Eye (tissue), 1 donor: ENCODE data around the gene RNASEH2A.

Source experiments
- DNase-seq: peaks from one replicate; pipeline ENCODE4 v3.0.0-alpha.2; 2015

RNASEH2A gene

DNA sequence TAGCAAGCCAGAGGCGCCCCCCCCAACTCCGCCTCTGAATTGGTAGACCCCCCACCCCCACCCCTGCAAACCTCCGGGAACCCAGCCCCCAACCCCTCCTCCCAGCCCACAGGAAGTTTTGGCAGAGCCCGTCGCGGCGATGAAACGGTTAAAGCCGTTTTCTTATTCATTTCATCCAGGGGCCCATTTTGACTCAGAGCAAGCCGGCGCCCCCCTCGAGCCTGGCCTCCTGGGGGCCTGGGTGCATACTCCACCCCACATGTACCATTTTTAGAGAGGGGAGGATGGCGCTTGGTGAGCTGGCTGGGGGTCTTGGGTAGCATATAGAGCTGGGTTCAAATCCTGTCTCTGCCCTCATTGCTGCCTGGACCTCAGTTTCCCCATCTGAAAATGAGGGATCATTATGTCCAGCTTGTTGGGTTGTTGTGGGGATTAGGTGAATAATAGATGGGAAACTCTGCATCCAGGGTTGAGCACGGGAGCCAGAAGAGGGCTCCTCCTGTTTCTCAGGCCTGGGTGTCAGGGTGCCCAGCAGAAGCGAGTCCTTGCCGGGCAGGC, 23.0 kb upstream of the RNASEH2A start:
- no peak for DNase-seq

DNA sequence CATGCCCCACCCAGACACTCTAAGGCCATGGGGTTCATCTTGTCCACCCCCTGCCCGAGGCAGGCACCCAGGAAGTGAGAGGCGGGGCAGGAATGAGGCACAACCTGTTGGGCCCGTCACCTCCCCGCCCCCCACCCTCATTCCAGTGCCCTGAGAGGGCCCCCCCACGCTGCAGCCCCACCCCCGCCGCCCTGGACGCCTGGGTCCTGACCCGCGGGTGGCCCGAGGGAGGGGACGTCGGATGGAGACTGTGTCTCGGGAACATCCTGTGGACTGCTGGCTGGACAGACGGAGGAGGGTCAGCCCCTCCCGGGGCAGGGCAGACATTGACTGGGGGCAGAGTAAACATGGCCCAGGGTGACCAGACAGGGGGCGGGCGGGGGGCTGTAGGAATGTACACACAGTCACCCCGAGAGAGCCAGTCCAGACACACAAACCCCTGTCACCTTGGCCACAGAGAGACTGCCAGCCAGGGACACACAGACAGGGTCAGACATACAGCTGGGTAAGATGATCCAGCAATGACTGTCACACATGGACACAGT, 22.5 kb upstream of the RNASEH2A start:
- DNase-seq, result no peak

DNA sequence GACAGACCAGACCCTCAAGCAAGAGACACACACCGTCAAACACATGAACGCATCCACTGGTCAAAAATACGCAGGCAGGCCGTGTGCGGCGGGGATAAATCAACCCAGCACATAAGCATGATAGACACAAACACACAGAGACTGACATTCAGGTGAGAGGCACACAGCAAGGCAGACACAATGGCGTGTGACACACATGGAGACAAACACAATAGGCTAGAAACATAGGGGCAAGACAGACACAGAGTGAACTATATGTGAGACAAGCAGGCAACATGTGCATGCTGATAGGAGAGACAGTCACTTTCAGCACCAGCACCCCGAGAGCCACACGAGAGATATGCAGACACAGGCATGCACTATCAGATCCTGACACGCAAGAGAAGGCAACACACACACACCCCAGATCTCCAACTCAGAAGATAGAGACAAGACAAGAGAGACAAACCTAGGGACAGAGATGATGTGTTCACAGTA, 22.0 kb upstream of the RNASEH2A start:
- DNase-seq, result peak; percentile 36

DNA sequence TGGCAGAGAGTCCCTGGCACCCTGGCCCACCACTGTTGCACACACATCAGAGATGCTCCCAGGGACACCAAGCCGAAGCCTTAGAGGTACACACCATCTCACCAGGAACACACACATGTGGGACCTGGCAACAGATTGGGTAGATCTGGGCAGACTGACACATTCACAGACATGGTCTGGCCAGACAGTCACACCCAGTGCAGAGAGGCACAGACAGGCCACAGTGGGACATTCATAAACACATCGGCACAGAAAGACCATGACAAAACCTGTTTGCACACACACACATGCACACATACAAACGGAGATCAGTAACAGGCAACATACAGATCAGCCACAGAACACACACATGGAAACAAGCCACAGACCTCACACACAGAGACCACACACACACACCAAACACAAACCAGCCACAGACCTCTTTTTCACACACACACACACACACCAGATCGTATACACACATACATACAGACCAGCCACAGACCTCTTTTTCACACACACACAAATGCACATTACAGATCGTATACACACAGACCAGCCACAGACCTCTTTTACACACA, 21.4 kb upstream of the RNASEH2A start:
- peak; percentile 61 for DNase-seq

DNA sequence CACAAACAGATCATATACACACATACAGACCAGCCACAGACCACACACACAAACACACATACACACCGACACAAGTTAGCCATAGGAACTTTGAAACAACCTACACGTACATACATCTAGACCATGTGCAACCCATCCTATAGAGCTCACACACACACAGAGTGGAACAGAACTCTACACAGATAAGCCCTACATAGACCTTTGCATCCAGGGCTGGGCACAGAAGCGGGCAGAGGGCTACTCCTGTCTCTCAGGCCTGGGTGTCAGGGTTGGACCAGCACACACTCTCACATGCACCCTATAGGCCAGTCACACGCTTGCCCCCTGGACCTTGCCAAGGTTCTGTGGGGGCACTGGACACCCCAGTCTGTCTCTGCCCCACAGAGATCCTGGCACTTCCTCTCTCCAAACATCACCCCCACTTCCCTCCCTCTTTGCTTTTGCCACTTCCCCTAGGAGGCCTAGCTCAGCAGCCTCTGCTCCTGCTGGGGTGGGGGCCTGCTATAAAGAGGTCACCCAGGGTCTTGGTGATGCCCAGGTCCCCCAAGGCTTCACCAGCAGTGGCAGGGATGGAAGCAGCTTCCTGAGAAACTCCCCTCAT, 20.9 kb upstream of the RNASEH2A start:
- no peak for DNase-seq

DNA sequence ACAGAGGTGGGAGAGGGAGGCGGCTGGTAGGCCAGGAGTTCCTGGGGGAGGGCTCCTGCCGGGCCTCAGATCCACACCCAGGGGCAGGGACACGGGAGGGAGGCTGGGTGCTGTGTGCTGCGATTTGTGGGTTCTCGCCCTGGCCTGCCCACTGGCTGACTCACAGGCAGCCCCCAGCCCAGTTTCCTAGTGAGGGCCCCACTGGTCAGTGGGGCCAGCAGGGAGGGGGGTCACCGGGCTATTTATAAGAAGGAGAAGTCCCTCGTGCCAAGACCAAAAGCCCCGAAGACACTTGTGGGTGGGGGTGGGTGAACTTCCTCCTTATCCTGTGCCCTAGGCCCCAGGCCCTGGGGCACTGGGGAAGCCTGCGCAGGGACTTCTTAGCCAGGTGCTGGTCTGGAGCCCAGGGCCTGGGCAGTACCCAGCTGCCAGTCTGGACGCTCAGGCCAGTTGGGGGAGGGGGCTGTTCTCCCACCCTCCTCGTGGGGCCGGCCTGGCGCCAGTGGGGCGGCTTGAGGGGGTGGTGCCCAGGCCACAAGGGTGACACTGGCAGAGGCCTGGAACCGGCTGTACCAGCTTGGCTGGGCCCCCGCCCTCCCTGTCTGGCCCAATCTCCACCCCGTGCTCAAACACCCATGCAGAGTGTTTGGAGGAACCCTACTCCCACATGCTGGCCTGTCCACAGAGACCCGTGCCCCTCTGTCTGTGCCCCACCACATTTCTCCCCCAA, 20.1 kb upstream of the RNASEH2A start:
- DNase-seq, result no peak

DNA sequence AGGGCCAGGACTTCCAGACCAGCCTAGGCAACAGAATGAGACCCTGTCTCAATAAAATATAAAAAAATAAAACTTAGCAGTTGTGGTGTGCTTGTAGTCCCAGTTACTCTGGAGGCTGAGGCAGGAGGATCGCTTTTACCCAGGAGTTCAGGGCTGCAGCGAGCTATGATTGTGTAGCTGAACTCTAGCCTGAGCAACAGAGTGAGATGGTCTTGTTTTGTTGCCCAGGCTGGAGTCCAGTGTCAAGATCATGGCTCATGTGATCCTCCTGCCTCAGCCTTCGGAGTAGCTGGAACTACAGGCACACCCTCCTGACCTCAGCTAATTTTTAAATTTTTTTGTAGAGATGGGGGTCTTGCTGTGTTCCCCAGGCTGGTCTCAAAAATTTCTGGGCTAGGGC, 19.4 kb upstream of the RNASEH2A start:
- no peak for DNase-seq

DNA sequence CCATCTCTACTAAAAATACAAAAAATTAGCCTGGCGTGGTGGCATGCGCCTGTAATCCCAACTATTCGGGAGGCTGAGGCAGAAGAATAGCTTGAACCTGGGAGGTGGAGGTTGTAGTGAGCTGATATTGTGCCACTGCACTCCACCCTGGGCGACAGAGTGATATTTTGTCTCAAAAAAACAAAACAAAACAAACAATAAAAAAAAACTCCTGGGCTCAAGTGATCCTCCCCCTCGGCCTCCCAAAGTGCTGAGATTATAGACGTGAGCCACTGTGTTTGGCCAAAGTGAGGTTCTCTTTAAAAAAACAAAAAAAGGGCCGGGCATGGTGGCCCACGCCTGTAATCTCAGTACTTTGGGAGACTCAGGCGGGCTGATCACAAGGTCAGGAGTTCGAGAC, 18.9 kb upstream of the RNASEH2A start:
- DNase-seq, result no peak

DNA sequence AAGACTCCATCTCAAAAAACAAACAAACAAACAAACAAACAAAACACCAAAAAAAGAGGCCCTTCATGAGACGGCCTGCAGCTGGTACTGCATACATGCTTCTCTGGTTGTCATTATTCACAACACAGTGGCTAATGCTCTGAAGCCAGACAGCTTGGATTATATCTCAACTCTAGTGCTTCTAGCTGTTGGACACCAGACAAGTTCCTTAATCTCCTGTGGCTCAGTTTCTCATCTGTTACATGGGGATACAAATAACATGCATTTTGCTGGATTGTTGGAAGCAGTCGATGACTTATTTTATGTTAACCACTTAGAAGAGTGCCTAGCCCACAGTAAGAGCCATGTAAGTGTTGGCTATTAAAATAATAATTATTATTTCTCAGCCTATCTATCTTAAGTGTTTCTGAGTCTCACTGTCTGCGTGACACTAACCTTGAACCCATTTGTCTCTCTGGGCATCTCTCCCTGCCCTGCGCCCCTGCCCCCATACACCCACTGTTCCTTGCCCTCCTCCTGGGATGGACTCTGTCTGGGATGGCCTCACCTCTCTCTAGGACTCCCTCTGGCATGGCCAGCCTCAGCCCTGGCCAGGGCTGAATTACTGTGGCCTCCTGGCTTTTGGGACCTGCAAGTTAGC, 18.2 kb upstream of the RNASEH2A start:
- DNase-seq, result peak; percentile 47

DNA sequence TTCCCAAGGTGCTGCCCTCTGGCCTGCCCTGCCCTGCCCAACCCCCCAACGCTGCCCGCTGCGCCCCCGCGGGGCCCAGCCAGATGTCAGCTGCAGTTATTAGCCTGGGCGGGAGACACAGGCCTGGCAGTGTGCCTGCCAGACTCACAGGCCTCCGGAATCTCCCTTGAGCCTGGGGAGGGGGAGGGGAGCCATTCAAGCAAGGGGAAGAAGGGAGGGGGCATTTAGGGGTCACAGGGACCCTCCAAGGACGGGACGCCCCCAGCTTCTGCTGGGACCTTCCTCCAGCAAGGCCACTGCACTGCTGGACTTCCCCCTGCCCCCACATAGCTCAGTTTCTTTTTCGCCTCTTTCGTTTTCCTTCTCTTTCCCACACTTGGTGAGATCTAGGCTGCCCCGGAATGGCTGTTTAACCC, 17.7 kb upstream of the RNASEH2A start:
- peak; percentile 86 for DNase-seq

DNA sequence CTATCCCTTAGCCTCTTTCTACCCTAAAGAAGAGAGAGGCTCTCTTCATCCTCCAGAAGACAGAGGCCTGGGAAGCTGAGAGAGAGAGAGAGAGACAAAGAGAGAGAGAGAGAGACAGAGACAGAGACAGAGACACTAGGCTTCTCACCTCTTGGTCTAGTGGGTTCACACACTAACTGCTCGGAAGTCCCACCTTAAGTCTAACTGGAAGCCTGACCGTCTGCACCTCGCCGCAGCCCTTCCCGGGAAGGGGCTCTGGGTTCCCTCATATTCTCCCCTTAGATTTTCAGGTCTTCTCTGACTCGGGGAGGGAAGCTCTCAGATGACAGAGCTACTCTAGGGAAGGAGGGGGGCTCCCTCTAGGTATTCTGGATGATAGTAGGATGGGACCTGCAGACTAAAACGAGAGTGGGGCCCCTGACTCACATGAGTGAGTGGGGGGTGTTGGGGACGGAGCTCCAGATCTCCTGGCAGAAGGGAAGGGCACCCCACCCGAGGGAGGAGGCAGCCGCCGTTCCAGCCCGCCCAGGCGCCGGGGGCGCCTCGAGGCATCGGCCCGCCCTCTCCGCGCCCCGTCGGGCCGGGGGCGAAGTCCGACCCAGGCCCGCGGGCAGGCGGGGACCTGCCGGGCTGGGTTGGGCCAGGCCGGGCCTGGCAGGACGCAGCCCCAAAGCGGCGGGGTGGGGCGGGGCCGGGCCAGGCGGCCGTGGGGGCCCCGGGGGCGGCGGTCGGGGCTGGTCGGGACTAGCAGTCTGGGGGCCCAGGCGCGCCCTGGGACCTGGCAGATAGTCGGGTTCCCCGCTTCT, 17.1 kb upstream of the RNASEH2A start:
- DNase-seq, result peak; percentile 70

DNA sequence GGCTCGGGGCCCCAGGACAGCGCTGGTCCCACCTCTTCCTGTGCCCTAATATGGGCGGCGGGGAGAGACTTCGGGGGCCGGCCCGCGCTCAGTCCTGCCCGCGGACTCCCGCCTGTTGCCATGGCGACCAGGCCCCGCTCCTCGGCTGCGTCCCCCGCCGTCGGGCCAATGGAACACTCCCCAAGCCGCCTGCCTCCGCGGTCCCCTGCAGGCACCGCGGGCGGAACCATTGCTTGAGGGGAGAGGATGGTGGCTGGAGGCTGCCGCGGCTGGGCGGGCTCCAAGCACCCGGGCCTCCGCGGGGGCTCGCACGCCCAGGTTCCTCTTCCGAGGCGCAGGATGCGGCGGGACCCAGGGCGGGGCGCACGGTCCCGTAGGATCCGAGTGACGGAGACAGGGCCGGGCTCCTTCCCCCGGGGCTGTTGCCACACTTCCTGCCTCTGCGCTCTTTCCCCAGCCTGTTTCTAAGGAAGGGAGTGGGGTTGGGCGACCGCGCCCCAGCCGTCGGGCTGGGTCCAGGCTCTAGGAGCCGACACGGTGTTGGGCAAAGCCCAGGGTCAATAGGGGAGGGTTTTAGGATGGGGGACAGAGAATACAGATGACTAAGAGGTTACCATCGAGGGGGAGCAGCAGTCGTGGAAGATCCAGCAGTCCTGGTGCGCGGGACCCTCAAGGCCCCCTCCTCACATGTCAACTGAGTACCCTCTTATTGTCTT, 16.3 kb upstream of the RNASEH2A start:
- peak; percentile 97 for DNase-seq

DNA sequence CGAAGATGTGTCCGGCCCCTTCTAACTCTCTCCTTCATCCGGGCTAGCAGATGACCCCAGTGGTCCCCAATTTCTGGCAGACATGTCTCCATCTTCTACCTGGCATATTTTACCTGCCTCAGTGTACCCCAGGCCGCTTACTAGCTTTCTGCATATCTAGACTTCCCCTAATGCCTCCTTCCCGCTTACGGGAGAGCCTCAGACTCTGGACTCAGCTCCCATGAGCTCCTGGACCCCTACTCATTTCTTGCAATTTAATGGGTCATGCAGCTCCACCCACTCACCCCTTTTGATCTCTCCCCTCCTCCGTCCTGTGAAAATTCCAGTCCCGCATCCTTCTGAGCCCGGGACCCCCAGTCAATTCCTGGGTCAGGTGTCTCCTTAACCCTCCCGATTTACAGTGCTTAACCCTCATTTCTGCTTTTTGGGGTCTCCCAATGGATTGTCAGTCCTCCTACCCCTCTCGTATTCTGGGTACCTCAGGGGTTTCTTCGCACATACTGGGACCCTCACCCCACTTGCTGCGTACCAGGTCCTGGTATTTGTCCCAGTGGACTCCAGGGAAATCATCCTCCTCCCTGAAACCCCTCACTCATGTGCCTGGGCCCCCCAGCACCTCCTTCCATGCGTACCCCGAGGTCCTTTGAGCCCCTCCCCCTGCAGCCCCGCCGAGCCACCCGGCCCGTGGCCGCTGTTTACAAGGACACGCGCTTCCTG, 15.6 kb upstream of the RNASEH2A start:
- peak; percentile 65 for DNase-seq

DNA sequence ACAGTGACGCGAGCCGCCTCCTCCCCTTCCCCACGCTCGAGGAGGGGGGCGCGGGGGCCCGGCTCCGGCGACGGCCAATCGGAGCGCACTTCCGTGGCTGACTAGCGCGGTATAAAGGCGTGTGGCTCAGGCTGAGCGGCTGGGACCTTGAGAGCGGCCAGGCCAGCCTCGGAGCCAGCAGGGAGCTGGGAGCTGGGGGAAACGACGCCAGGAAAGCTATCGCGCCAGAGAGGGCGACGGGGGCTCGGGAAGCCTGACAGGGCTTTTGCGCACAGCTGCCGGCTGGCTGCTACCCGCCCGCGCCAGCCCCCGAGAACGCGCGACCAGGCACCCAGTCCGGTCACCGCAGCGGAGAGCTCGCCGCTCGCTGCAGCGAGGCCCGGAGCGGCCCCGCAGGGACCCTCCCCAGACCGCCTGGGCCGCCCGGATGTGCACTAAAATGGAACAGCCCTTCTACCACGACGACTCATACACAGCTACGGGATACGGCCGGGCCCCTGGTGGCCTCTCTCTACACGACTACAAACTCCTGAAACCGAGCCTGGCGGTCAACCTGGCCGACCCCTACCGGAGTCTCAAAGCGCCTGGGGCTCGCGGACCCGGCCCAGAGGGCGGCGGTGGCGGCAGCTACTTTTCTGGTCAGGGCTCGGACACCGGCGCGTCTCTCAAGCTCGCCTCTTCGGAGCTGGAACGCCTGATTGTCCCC, 14.9 kb upstream of the RNASEH2A start, which contains the start of gene JUNB:
Gene JUNB (plus strand): TSS at position 142 of the 706 bp plus-strand sequence. CDS start 286 bp downstream, at position 428.
- DNase-seq, result peak; percentile 96

DNA sequence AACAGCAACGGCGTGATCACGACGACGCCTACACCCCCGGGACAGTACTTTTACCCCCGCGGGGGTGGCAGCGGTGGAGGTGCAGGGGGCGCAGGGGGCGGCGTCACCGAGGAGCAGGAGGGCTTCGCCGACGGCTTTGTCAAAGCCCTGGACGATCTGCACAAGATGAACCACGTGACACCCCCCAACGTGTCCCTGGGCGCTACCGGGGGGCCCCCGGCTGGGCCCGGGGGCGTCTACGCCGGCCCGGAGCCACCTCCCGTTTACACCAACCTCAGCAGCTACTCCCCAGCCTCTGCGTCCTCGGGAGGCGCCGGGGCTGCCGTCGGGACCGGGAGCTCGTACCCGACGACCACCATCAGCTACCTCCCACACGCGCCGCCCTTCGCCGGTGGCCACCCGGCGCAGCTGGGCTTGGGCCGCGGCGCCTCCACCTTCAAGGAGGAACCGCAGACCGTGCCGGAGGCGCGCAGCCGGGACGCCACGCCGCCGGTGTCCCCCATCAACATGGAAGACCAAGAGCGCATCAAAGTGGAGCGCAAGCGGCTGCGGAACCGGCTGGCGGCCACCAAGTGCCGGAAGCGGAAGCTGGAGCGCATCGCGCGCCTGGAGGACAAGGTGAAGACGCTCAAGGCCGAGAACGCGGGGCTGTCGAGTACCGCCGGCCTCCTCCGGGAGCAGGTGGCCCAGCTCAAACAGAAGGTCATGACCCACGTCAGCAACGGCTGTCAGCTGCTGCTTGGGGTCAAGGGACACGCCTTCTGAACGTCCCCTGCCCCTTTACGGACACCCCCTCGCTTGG, 14.1 kb upstream of the RNASEH2A start:
- DNase-seq, result peak; percentile 80

DNA sequence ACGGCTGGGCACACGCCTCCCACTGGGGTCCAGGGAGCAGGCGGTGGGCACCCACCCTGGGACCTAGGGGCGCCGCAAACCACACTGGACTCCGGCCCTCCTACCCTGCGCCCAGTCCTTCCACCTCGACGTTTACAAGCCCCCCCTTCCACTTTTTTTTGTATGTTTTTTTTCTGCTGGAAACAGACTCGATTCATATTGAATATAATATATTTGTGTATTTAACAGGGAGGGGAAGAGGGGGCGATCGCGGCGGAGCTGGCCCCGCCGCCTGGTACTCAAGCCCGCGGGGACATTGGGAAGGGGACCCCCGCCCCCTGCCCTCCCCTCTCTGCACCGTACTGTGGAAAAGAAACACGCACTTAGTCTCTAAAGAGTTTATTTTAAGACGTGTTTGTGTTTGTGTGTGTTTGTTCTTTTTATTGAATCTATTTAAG, 13.5 kb upstream of the RNASEH2A start:
- DNase-seq, result no peak

DNA sequence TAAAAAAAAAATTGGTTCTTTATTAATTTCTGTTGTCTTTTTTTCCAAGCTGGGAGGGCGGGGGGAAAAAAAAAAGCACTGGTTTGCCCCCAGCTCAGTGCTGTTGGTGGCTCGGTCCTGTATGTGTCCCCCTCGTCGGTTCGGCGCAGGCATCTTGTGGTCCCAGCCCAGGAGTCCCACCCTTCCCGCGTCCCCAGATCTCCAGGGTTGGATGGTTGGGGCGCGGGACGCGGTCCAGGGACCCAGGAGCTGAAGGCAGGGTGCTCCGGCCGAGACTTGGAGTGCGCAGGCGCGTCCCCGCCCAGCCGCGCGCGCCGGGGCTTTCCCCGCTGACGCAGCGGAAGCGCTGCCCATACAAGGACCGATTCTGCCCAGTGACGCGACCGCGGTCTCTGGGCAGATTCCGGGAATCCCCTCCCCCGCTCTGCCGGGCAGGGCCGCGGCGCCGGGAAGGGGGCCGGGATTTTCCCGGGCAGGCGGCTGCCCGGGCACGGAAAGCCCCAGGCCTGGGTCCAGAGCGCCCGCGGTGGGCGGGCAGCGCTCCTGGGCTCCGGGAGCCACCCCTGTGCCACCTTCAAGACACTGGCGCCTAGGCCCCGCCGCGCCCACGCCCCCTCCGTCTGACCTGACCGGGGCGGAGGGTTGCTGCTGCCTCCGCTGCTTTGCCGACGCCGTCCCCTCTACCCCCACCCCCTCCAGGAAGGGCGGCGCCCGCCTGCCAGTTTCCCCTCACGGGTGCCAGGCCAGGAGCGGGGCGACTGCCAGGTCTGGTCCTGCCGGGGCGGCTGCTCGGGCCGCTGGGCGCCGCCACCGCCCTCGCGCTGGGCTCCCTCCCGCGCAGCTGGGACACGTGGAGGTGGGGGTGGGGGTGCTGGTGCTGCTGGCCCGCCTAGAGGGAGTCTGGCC, 12.8 kb upstream of the RNASEH2A start:
- peak; percentile 97 for DNase-seq
